ENCODE measurements around the gene ERP27. TPM values are rescaled to one million over a fixed set of nuclear protein-coding genes. Genes with fewer than 3 reads are reported as not detected.

Gene ERP27
- total RNA-seq, 4 donors from 2014 or later, result 0.47 to 3.5 (median 1.6) TPM

GRCh38 chr12:14942196-14942931, 4.0 kb upstream of the ERP27 start:
- intact Hi-C loops (cut with DNase I; ENCODE audit: low total_unique reads), result no loop called here
- 90% methylated on average over 12 of the region's 12 CpGs for WGBS, 2 donors
- no peak for DNase-seq (ENCODE audit: low spot score in 2 of 2)

GRCh38 chr12:14941369-14941768, 3.0 kb upstream of the ERP27 start:
- intact Hi-C loops (cut with DNase I; ENCODE audit: low total_unique reads), result no loop called here
- no peak for DNase-seq (ENCODE audit: low spot score in 2 of 2)
- TF ChIP-seq CTCF (IDR thresholded peaks at IDR 0.05) (no peak), POLR2A (IDR thresholded peaks at IDR 0.05) (no peak)
- WGBS, 2 donors, result 93 to 95% methylated on average over 2 of the region's 2 CpGs
- no peak overlapping the region for H3K4me3 ChIP-seq (ENCODE audit: low read depth, poor library complexity, severe bottlenecking)

More at GRCh38 chr12:14942196-14942931, 4.0 kb upstream of the ERP27 start:
- TF ChIP-seq CTCF (IDR thresholded peaks at IDR 0.05), result no peak
- no peak for TF ChIP-seq POLR2A (IDR thresholded peaks at IDR 0.05)
- no peak overlapping the region for H3K4me3 ChIP-seq (ENCODE audit: low read depth, poor library complexity, severe bottlenecking)

GRCh38 chr12:14937689-14938088, 648 bp downstream of the ERP27 start:
- WGBS, 2 donors, result 65 to 88% methylated on average over 1 of the region's 1 CpG
- intact Hi-C loops (cut with DNase I; ENCODE audit: low total_unique reads), result no loop called here
- no peak overlapping the region for H3K4me3 ChIP-seq (ENCODE audit: low read depth, poor library complexity, severe bottlenecking)
- no peak for TF ChIP-seq CTCF (IDR thresholded peaks at IDR 0.05)
- TF ChIP-seq POLR2A (IDR thresholded peaks at IDR 0.05), result no peak
- DNase-seq (ENCODE audit: low spot score in 2 of 2), result no peak

- no peak for DNase-seq (ENCODE audit: low spot score in 2 of 2)
- TF ChIP-seq POLR2A (IDR thresholded peaks at IDR 0.05) (no peak), CTCF (IDR thresholded peaks at IDR 0.05) (no peak)
- 91 to 94% methylated on average over 3 of the region's 3 CpGs for WGBS, 2 donors
- intact Hi-C loops (cut with DNase I; ENCODE audit: low total_unique reads), result no loop called here
- no peak overlapping the region for H3K4me3 ChIP-seq (ENCODE audit: low read depth, poor library complexity, severe bottlenecking)
Observed at GRCh38 chr12:14937014-14937413, 1.3 kb downstream of the ERP27 start.

GRCh38 chr12:14936224-14936861, 2.0 kb downstream of the ERP27 start:
- intact Hi-C loops (cut with DNase I; ENCODE audit: low total_unique reads), result no loop called here
- 79 to 82% methylated on average over 6 of the region's 6 CpGs for WGBS, 2 donors
- DNase-seq (ENCODE audit: low spot score in 2 of 2), result no peak
- TF ChIP-seq CTCF (IDR thresholded peaks at IDR 0.05) (no peak), POLR2A (IDR thresholded peaks at IDR 0.05) (no peak)
- H3K4me3 ChIP-seq (ENCODE audit: low read depth, poor library complexity, severe bottlenecking), result no peak overlapping the region
